Lower lobe of right lung (tissue), 2 donors: ENCODE data around the gene C6orf62. TPM values are rescaled to one million over a fixed set of nuclear protein-coding genes. Genes with fewer than 3 reads are reported as not detected.

ENCODE experiments used
- ATAC-seq, 2 donors: fragments of 200-7000 bp; cut with Tn5 transposase; one replicate each; pipeline ENCODE4 v1.9.1; 2020 to 2022; ENCODE audit warnings: mild to moderate bottlenecking in 2 of 2, moderate library complexity in 2 of 2
- DNase-seq: peaks from one replicate; pipeline ENCODE4 v3.0.0-alpha.2; 2020
- H3K27ac ChIP-seq: fragments of 200-600 bp; one replicate; pipeline ENCODE4 v1.8.0; 2022
- H3K27me3 ChIP-seq: fragments of 200-600 bp; one replicate; pipeline ENCODE4 v1.8.0; 2022; ENCODE audit warnings: low read depth
- H3K36me3 ChIP-seq: fragments of 200-600 bp; one replicate; pipeline ENCODE4 v1.8.0; 2022; ENCODE audit warnings: mild to moderate bottlenecking
- H3K4me1 ChIP-seq: fragments of 200-600 bp; one replicate; pipeline ENCODE4 v1.8.0; 2022
- H3K4me3 ChIP-seq: fragments of 200-600 bp; one replicate; pipeline ENCODE4 v1.8.0; 2022; ENCODE audit warnings: mild to moderate bottlenecking
- H3K9me3 ChIP-seq: fragments of 200-600 bp; one replicate; pipeline ENCODE4 v1.8.0; 2022
- CTCF ChIP-seq: fragments of 200-600 bp; IDR thresholded peaks from one replicate; pipeline ENCODE4 v1.8.0; 2022; ENCODE audit warnings: antibody characterized with exemption, mild to moderate bottlenecking
- intact Hi-C: fragments of 100-400 bp; cut with DNase I; formaldehyde crosslinking; loops from one replicate; pipeline ENCODE4 v1.11.0; 2022
- total RNA-seq: library from RNA; stranded (reverse); fragmentation: NEBNext Ultra II Directional; extraction: Animal tissue kit (Norgen Biotek cat#: 25700); gene quantifications from one replicate; pipeline ENCODE4 v1.2.1, GENCODE V29; 2021
- donor health status: DM: no; HTN: yes; CAD: no; lungs with severe emphysema.

Gene C6orf62
- total RNA-seq, 1 donor from 2014 or later, result 123 TPM

- peaks cover 56% of the 10 kb centered on the region for H3K36me3 ChIP-seq
- intact Hi-C loops, result no loop called here
- no peak overlapping the region for H3K4me3 ChIP-seq
- DNase-seq (no peak), ATAC-seq (no peak)
- peaks cover 25% of the 10 kb centered on the region for H3K4me1 ChIP-seq
- no peak for TF ChIP-seq CTCF
- H3K27me3 ChIP-seq, result no peaks in the 10 kb centered on the region
- no peaks in the 10 kb centered on the region for H3K9me3 ChIP-seq
- no peak overlapping the region for H3K27ac ChIP-seq
Measured at GRCh38 chr6:24660105-24660504, 58.8 kb downstream of the C6orf62 start.

- no peak for DNase-seq
Measured at GRCh38 chr6:24659561-24659960, 59.4 kb downstream of the C6orf62 start.

GRCh38 chr6:24658573-24659560 lies 60.1 kb downstream of the C6orf62 start:
- DNase-seq, result no peak
- TF ChIP-seq CTCF, result no peak
- Histone ChIP-seq H3K4me3 (no peak overlapping the region), H3K27ac (peak overlapping the region; percentile 32), H3K27me3 (no peaks in the 10 kb centered on the region), H3K9me3 (no peaks in the 10 kb centered on the region), H3K4me1 (peaks cover 14% of the 10 kb centered on the region), H3K36me3 (peaks cover 58% of the 10 kb centered on the region)
- peak; percentile 85 to 86 for ATAC-seq
- intact Hi-C loops, result no loop called here

More at GRCh38 chr6:24659561-24659960, 59.4 kb downstream of the C6orf62 start:
- H3K36me3 ChIP-seq, result peaks cover 58% of the 10 kb centered on the region
- H3K27ac ChIP-seq, result peak overlapping the region; percentile 32
- no peak overlapping the region for H3K4me3 ChIP-seq
- TF ChIP-seq CTCF, result no peak
- H3K4me1 ChIP-seq, result peaks cover 20% of the 10 kb centered on the region
- no peaks in the 10 kb centered on the region for H3K27me3 ChIP-seq
- intact Hi-C loops, result no loop called here
- ATAC-seq, result peak in 1 of 2 donors; percentile 21
- no peaks in the 10 kb centered on the region for H3K9me3 ChIP-seq

- Histone ChIP-seq H3K4me1 (peaks cover 12% of the 10 kb centered on the region), H3K27me3 (no peaks in the 10 kb centered on the region), H3K9me3 (no peaks in the 10 kb centered on the region), H3K4me3 (no peak overlapping the region), H3K27ac (no peak overlapping the region), H3K36me3 (peaks cover 75% of the 10 kb centered on the region)
- intact Hi-C loops, result no loop called here
- DNase-seq (no peak), ATAC-seq (no peak)
- TF ChIP-seq CTCF, result no peak
Measured at GRCh38 chr6:24655215-24655614, 63.7 kb downstream of the C6orf62 start.

Other genes with a start within 250 kb of the C6orf62 start
- 3.6 TPM for gene GPLD1, start 229.6 kb downstream of the C6orf62 start, total RNA-seq
- gene ALDH5A1, start 224.2 kb downstream of the C6orf62 start, total RNA-seq, result 13.8 TPM
- gene KIAA0319, start 73.0 kb downstream of the C6orf62 start, total RNA-seq, result 1.6 TPM
- gene TDP2, start 52.3 kb downstream of the C6orf62 start, total RNA-seq, result 43.6 TPM
- gene ACOT13, start 52.1 kb downstream of the C6orf62 start, total RNA-seq, result 24.6 TPM
- gene GMNN, start 55.8 kb upstream of the C6orf62 start, total RNA-seq, result 11.1 TPM
- 0.68 TPM for gene ARMH2, start 79.8 kb upstream of the C6orf62 start, total RNA-seq
- gene RIPOR2, start 216.8 kb upstream of the C6orf62 start, total RNA-seq, result 38.0 TPM